Right atrium auricular region (tissue), 2 donors: ENCODE results near the gene SLC35C1. TPM values are rescaled to one million over a fixed set of nuclear protein-coding genes. Genes with fewer than 3 reads are reported as not detected.
"Not testable (repeated sequence)": the region's sequence is repeated elsewhere in the genome, so short reads cannot be mapped to it uniquely, and the experiment has no call there.

Source experiments
- DNase-seq: peaks from one replicate; pipeline ENCODE4 v3.0.0-alpha.2; 2019; ENCODE audit warnings: low spot score
- H3K27ac ChIP-seq, 2 donors: fragments of 200-600 bp; sonication (generic); 1 replicate in 1 of 2; 2 replicates in 1 of 2; pipeline ENCODE4 v1.5.1; 2016 to 2019
- H3K27me3 ChIP-seq, 2 donors: fragments of 200-600 bp; sonication (generic); one replicate each; pipeline versions ENCODE4 v1.5.1 to v1.6.0; 2017 to 2019
- H3K36me3 ChIP-seq: fragments of 200-600 bp; sonication (generic); one replicate; pipeline ENCODE4 v1.5.1; 2016
- H3K4me1 ChIP-seq, 2 donors: fragments of 200-600 bp; sonication (generic); one replicate each; pipeline versions ENCODE4 v1.5.1 to v1.6.0; 2017 to 2019
- H3K4me3 ChIP-seq, 2 donors: fragments of 200-600 bp; sonication (generic); 1 replicate in 1 of 2; 2 replicates in 1 of 2; pipeline ENCODE4 v1.5.1; 2017 to 2019; ENCODE audit warnings: mild to moderate bottlenecking in 1 of 2, moderate library complexity in 1 of 2
- H3K9me3 ChIP-seq, 2 donors: fragments of 200-600 bp; sonication (generic); one replicate each; pipeline ENCODE4 v1.5.1; 2019
- CTCF ChIP-seq, 2 donors: fragments of 200-600 bp; sonication (generic); IDR thresholded peaks; one replicate each; pipeline ENCODE4 v1.5.1; 2019; ENCODE audit warnings: antibody characterized with exemption in 2 of 2
- total RNA-seq, 2 donors: library from RNA; depleted of rRNA; stranded (reverse); fragments of >200 nt; gene quantifications; one replicate each; pipeline ENCODE4 v1.1.0, GENCODE V29; 2016

SLC35C1 gene
- total RNA-seq, 2 donors from 2014 or later, result 5.2 to 11.6 TPM

GRCh38 chr11:45806072-45806933 is 1.4 kb downstream of the SLC35C1 start:
- peaks cover 0 to 41% of the 10 kb centered on the region in 2 donors for H3K4me1 ChIP-seq

GRCh38 chr11:45806937-45807791 is 2.2 kb downstream of the SLC35C1 start:
- TF ChIP-seq CTCF (IDR thresholded peaks at IDR 0.05), result no peak
- no peak for DNase-seq
- Histone ChIP-seq H3K4me1 (peaks cover 0 to 41% of the 10 kb centered on the region in 2 donors), H3K36me3 (peaks cover 24% of the 10 kb centered on the region), H3K27ac (no peak overlapping the region), H3K9me3 (no peaks in the 10 kb centered on the region), H3K4me3 (peak overlapping the region in 1 of 2 donors; percentile 83), H3K27me3 (no peaks in the 10 kb centered on the region)

More at GRCh38 chr11:45806072-45806933, 1.4 kb downstream of the SLC35C1 start:
- H3K4me3 ChIP-seq, result peak overlapping the region; percentile 65 to 83
- no peaks in the 10 kb centered on the region for H3K9me3 ChIP-seq
- no peak for DNase-seq
- H3K36me3 ChIP-seq, result peaks cover 18% of the 10 kb centered on the region
- no peaks in the 10 kb centered on the region for H3K27me3 ChIP-seq
- H3K27ac ChIP-seq, result peak overlapping the region in 1 of 2 donors; percentile 91
- TF ChIP-seq CTCF (IDR thresholded peaks at IDR 0.05), result no peak

- peaks cover 0 to 41% of the 10 kb centered on the region in 2 donors for H3K4me1 ChIP-seq
Measured at GRCh38 chr11:45807792-45808238, 2.9 kb downstream of the SLC35C1 start.

GRCh38 chr11:45808427-45808826 is 3.5 kb downstream of the SLC35C1 start:
- H3K27me3 ChIP-seq, H3K4me3 ChIP-seq, DNase-seq, H3K9me3 ChIP-seq, H3K27ac ChIP-seq: not testable (repeated sequence)
- H3K4me1 ChIP-seq, result peaks cover 0 to 41% of the 10 kb centered on the region in 2 donors
- peaks cover 24% of the 10 kb centered on the region for H3K36me3 ChIP-seq

More at GRCh38 chr11:45807792-45808238, 2.9 kb downstream of the SLC35C1 start:
- Histone ChIP-seq H3K27me3 (no peaks in the 10 kb centered on the region), H3K27ac (no peak overlapping the region), H3K36me3 (peaks cover 24% of the 10 kb centered on the region), H3K9me3 (no peaks in the 10 kb centered on the region), H3K4me3 (no peak overlapping the region)
- no peak for TF ChIP-seq CTCF (IDR thresholded peaks at IDR 0.05)
- DNase-seq, result no peak

GRCh38 chr11:45809456-45810395 is 4.8 kb downstream of the SLC35C1 start:
- Histone ChIP-seq H3K4me3 (no peak overlapping the region), H3K27ac (no peak overlapping the region), H3K27me3 (no peaks in the 10 kb centered on the region), H3K9me3 (no peaks in the 10 kb centered on the region), H3K4me1 (peaks cover 0 to 41% of the 10 kb centered on the region in 2 donors), H3K36me3 (peaks cover 24% of the 10 kb centered on the region)
- DNase-seq, result no peak
- TF ChIP-seq CTCF (IDR thresholded peaks at IDR 0.05), result no peak
